ENCODE data around the gene MOAP1. TPM values are rescaled to one million over a fixed set of nuclear protein-coding genes. Genes with fewer than 3 reads are reported as not detected.

Gene MOAP1
- total RNA-seq, 8 experiments from 2014 or later, result 13.6 to 81.2 (median 50.4) TPM

Other genes with a start within 250 kb of the MOAP1 start
- 10 to 100 TPM; 16.2 to 37.3 (median 22.4) TPM for gene ITPK1, start 69.0 kb downstream of the MOAP1 start, total RNA-seq
- 10 to 100 TPM; 11.7 to 26.5 (median 20.8) TPM for gene LYSET, start 420 bp upstream of the MOAP1 start, total RNA-seq
- gene GON7, start 22.2 kb upstream of the MOAP1 start, total RNA-seq, result 10 to 100 TPM; 10.3 to 23.7 (median 15.6) TPM
- gene UBR7, start 22.4 kb upstream of the MOAP1 start, total RNA-seq, result 10 to 100 TPM in 7 of 8 experiments, 1 to 10 TPM in 1; 7.5 to 29.6 (median 18.9) TPM
- 10 to 100 TPM; 10.1 to 26.0 (median 15.1) TPM for gene BTBD7, start 148.1 kb upstream of the MOAP1 start, total RNA-seq
- 1 to 10 TPM in 1 of 8 experiments, under 1 TPM in 1, not detected in 6; 0.55 to 1.3 TPM for gene COX8C, start 162.3 kb upstream of the MOAP1 start, total RNA-seq
- gene UNC79, start 246.0 kb upstream of the MOAP1 start, total RNA-seq, result 10 to 100 TPM in 3 of 8 experiments, 1 to 10 TPM in 3, under 1 TPM in 2; 0.31 to 16.8 (median 7.2) TPM